Activated naive CD4-positive, alpha-beta T cell treated with anti-CD3 and anti-CD28 coated beads, Interleukin-2, amount 50 U/mL, for 16 hours (primary cell): ENCODE measurements around the gene CHRM4.

ENCODE experiments used
- DNase-seq: peaks from one replicate; pipeline ENCODE4 v3.0.0-alpha.2; 2020

CHRM4 gene

DNA sequence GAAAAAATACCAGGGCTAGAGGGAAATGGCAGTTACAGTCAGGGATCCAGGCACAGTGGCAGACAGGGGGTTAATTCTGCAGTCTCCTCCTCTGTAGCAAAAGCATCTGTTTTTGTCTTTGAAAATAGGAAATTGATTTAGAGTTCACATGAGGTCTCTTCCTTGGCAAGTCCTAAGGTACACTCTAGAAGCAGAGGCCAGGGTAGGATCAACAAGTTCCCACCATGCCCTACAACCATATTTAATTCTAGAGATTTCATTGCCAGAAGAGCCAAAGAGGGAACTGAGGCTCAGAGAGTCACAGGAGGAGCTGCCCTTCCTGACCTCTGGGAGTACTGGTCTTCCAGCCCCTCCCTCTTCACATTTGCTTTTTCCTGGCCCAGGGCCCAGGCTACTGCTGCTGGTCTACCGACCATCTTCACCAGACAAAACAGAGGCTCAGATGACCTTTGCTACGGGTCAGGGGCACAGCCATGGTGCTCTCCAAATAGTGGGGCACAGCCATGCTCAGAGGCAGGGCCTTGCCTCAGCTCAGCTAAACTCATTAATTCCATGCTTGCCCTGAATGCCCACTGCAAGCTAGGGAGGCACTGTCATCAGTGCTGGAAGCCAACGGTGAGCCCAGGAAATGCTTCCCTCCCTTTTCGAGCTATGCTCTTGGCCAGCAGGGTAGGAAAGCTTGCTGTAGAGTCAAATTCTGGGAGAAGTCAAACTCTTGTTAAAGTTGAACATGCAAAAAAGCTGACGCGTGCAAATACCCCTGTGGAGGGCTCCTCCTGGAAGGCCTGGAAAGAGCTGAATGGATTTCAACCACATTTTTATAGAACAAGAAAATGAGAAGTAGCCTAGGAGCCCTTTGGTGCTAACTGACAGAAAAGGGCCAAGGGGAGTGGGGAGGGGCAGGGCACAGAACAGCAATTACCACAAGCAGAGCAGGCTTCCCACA lies 11.7 kb upstream of the CHRM4 start:
- no peak for DNase-seq

DNA sequence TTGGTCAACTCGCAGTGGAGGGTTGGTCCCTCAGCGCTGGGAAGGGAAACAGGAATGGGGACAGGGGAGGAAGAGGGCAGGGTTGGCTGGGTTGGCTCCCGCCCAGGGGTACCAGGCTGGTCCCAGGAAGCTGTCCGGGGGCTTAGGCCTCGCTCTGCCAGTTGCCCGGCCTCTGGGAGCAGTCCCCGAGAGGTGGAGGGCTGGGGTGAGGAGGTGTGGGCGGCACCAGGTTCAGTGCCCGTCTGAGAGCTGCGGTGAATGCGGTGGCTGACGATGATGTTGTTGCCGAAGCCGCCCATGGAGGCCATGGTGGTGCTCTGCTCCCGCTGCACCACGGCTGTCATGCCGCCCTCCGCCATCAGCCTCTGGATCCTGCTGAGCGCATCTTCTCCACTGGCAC lies 6.0 kb upstream of the CHRM4 start:
- no peak for DNase-seq

DNA sequence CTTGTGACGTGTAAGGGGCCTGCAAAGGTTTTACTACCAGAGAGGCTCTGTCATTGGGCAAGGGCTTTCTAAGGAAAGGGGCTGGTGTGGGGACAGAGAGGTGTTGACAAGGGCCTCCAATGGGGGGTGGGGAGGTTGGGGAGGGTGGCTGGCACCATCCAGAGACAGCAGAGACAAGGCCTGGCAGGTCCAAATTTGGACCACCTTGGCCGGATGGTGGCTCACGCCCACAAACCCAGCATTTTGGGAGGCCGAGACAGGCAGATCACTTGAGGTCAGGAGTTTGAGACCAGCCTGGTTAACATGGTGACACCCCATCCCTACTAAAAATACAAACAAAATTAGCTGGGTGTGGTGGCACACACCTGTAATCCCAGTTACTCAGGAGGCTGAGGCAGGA lies 2.2 kb upstream of the CHRM4 start:
- DNase-seq = no peak

DNA sequence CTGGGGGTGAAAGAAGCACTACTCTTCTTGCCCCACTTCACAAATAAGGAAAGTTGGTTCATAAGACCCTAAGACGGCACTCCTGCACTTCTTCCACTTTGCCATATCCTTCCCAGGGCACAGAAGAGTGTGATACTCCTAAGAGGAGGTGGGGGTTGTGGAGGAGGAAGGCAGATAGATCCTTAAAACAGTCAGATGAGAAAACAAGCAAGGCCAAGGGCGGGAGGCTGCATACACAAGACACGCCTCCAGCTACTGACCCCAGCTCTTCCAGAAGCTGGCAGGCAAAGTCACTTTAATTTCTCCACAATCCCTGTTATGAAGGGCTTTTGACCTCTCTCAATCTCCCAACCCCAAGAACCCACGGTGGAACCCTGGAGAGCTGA lies 1.6 kb upstream of the CHRM4 start:
- DNase-seq = no peak

DNA sequence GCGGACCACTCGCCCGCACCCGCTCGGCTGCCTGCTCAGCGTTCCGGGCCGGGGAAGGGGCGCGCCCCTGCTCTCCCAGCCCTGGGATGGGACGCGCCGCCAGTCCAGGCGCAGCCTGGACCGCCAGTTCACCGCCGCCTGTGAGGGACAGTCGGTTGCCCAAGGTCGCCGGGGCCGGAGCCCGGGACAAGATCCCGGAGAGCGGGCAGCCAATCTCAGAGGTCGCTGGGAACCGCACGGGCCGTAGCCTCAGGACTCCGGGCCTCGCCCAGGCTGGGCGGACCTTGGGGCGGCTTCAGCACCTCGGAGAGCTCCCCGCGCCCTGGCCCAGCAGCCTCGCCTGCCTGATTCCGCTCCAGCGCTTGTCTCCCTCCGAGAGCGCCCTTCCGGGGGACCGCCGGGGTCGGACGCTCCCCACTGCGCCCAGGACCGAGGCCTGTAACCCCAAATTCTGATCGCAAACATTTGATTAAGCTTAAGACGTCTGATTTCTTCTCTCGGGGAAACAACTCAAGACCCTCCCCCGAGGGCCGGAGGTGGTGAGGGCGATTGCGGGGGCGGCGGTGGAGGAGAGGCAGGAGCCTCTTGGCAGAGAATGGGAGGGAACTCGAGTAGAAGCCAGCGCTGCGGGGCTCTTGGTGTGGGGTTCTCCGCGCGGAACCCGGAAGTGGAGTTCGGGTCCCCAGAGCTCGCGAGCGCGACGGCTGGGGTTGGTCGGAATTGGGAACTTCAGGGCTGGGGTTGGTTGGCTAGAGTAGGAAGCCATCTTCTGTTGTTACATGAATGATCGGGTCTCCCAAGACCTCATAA lies 1.1 kb upstream of the CHRM4 start:
- peak; percentile 72 for DNase-seq

DNA sequence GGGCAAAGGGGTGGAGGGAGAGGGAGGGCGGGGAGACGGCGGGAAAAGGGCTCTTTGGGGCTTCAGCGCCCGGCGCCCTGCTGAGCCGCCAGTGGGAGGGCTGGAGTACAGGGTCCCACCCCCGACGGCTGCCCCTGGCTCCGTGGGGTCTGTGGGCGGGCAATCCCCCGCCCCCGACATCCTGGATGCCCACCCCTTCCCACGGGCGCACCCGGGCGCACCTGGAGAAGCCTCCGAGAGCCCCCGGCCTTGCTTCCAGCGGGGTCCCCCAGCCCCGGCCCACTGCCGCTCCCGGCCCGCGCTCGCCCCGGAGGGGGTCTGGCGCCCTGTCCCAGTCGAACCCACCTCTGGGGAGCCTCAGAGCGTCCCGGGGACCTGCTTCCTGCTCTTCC lies 394 bp downstream of the CHRM4 start:
- no peak for DNase-seq

DNA sequence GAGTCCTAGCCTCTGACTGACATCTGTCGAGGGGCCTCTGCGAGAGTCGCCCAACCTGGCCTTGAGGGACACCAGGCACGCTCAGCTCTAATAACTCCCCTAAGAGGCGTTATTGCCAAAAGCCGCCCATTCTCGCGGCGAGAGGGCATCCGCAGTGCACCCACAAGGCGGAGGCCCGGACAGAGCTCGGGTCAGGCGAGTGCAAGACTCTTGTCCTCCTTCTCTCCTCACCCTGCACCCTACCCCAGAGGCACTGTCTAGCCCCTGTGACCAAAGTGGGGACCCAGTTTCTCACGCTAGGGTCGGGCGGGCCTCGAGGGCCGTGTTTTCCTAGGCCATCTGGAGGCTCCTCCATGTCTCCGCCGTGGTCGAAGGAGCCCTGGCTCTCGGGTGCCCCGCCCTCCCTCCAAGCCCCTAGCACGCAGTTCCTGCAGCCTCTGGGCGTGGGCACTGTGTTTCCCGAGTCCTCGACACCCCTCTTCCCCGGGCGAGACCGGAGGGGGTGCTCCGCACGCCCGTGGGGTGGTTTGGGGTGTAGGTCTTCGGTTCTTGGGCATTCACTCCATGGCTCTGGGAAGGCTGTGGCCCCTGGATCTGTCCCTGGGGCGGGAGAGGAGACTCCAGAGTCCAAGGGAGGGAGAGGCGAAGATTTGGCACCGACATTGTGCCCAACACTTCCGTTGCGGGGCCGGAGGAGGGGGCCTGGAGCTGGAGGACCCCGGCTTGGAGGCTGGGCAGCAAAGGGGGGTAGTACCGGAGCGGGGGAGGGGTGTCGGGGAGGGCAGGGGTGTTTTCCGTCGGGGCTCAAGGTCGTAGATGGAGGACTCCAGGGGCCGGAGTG lies 1.0 kb downstream of the CHRM4 start:
- DNase-seq = no peak

DNA sequence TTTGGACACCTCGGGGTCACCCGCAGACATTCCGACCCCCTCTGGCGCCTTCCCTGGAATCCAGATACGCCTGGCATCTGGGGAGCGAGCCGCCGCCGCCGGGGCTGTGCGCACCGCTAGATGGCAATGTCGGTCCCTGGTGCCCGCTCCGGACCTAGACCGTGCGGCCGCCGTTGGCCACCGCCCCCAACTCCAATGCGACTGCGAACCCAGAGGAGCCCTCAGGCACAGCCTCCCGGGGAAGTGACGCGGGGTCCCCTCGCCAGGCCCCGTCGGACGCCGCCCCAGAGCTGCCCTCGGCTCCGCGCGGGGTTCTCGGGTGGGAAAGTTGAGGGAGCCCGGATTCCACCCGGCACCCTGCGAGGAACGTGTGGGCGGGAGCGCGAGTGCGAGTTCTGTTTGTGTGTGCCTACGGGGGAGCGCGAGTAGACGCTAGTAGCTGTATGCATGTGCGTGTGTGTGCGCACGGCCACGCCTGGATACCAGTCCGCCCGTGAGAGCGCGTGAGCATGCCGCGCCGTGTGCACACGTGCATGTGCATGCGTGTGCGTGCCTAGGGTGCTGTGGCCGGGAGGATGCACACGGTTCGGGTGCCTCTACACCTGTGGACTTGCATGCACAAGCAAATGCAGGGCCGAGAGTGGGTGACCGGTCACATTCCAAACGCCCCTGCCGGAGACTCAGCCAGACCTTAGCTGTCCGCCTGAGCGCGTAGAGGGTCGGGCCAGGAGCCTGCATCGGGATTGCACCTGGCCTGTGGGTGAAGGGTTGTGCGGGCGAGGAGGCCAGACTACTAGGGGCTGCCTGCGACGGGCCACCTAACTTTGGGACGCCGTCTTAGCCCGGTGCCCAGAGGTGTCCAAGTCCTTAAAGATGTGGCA lies 1.9 kb downstream of the CHRM4 start:
- peak; percentile 41 for DNase-seq

DNA sequence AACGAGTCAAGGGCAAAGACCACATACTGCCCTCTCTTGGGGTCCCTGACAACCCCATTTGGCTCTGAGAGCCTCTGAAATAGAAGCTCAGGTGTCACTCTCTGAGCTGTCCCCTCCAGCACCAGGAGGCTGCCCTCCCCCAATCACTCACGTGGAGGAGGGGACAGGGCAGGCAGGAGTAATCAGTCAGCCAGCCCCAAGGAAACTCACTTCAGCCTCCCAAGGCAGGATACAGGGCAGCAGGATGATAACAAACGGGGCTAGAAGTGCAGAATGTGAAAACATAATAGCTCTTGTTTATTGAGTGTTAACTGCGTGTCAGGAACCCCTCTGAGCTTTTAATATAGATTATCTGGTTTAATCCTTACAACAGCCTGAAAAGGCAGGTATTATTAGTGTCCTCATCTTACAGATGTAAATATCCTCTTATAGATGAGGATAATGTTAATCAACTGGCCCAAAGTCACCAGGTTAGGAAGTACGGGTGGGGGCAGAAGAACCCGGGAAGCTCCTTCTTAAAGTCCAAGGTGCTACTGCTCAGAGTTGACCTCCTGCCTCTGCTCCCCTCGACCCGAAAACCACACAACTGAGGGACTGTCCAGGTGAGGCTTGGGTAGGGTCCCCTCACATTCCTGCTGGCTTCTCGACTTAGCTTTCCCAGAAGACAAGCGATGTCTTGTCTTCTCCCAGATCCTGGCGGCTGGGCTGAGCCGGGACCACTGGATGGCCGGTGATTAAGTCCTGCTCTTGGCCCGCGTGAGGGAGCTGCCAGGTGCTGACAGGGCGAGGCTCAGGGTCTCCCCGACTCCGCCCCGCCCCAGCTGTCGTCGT lies 2.7 kb downstream of the CHRM4 start:
- DNase-seq = no peak

DNA sequence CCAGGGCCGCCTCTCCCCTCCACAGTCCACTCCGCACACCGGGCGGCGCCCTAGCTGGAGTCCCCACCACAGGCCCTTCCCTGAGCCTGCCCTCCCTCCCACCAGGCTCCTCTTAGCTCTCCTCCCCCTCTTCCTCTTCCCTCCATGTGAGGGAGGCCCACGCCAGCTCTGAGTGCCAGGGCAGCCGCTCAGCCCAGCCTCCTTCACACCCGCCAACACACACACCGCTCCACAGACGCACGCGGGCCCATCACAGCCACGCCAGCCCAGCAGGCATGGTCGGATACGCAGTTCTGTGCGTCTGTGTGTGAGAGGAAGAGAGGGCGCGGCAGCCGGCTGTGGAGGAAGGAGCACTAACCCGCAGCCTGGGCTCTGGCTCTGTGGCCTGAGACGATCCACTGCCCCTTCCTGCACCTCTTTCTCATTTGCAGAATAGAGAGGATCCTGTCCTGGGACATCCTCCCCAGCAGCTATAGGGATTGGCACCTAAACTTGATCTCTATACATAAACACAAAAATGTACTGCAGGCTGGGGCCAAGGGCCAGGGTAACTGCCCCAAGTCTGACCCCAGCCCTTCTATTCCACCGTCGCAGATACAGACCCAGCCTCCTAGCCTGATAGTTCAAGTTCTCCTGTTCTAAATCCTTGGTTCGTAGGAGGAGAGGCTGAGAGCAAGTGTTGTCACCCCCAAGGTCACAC lies 3.5 kb downstream of the CHRM4 start:
- no peak for DNase-seq

DNA sequence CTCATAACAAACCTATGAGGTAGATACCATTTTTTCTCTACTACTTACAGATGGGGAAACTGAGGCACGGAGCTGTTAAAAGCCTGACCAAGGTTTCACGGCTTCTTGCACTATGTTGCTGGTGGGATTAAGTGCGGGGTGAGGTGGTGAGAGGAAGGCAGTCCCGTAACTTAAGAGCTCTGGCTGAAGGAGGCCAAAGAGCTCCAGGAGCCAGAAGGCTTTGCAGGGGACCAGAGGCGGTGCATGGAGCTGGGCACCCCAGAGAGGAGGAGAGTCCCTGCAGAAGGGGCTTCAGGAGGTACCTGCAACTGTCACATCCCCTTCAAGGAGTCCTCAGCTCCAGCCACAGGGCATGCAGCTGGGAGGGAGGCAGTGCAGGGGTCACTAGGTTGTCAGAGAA lies 4.1 kb downstream of the CHRM4 start:
- DNase-seq = no peak

DNA sequence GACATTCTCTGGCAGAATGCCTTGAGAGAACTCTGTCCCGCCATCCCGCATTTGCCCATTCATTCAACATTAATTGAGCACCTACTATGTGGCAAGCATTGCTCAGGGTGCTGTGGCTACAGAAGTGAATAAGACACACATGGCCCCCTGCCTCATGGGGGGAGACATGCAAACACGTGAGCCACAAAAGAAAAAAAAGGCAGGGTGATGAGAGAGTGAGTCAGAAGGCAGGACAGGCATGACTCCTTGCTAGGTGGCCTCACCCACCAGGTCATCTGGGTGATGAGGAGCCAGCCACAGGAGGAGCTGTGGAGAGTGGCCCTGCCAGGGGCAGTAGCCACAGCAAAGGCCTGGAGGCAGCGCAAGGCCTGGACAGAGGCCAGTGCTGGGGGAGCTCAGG lies 4.9 kb downstream of the CHRM4 start:
- DNase-seq = no peak

DNA sequence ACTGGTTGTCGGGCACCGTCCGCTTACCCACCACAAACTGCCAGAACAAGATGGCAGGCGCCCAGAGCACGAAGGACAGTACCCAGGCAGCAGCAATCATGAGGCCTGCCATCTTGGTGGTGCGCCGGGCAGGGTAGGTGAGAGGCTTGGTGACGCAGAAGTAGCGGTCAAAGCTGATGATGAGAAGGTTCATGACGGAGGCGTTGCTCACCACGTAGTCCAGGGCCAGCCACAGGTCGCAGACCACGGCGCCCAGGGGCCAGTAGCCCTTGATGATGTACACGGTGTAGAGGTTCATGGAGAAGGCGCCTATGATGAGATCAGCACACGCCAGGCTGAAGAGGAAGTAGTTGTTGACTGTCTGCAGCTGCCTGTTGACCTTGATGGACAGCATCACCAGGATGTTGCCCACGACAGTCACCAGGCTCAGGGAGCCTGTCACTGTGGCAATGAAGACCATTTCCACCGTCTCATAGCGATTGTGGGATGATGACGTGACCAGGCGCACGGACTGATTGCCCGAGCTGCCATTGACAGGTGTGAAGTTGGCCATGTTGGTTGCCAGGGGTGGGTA lies 5.5 kb downstream of the CHRM4 start:
- DNase-seq = no peak

DNA sequence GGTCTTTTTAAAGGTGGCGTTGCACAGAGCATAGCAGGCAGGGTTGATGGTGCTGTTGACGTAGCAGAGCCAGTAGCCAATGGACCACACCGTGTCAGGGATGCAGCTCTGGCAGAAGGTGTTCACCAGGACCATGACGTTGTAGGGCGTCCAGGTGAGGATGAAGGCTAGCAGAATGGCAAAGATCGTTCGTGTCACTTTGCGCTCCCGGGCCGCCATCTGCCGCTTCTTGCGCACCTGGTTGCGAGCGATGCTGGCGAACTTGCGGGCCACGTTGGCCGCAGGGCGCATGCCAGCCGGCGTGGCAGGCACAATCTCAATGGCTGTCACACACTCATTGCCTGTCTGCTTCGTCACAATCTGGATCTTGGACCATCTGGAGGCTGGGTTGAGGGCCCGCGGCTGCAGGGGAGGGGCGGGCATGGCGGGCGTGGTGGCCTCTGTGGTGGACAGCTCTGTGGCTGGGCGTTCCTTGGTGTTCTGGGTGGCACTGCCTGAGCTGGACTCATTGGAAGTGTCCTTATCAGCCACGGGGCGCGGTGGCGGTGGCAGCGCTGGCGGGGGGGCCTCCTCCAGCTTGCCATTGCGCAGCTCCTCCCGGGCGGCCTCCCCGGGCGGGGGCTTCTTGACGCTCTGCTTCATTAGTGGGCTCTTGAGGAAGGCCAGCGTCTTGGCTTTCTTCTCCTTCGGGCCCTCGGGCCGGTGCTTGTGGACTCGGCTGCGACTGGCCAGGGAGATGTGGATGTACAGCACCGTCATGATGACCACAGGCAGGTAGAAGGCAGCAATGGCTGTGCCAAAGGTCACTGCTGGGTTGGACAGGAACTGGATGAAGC lies 6.2 kb downstream of the CHRM4 start:
- DNase-seq = no peak

DNA sequence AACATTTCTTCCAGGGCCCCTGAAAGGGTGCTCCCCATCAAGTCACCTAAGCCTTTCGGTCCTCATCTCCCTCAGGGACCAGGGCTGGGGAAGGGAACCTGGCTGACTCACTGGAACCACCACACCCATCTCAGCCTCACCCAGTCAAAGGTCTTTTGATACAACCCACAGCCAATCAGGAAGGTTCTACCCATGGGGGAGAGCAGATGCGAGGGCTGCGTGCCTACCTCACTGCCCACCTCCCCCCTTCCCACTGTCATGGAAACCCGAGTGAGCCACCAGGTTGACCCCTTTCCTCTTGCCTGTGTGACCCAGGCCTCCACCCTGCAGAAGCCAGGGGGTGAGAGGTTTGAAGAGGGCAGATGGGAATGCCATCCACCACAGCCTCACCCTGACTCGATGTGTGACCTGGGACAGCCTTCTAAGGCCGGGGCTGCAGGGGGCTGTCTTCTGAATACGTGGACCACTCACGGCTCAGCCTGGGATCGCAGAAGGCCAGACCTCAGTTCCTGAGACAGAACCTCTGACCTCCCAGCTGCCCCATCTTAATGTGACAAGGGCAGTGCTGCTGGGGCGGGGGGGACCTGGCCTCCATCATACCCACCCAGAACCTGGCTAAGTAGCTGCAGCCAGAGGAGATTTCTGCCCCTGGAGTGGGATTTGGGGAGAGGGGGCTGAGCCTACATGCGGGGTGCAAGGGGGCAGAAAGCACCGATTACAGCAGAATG lies 7.4 kb downstream of the CHRM4 start:
- DNase-seq = no peak

DNA sequence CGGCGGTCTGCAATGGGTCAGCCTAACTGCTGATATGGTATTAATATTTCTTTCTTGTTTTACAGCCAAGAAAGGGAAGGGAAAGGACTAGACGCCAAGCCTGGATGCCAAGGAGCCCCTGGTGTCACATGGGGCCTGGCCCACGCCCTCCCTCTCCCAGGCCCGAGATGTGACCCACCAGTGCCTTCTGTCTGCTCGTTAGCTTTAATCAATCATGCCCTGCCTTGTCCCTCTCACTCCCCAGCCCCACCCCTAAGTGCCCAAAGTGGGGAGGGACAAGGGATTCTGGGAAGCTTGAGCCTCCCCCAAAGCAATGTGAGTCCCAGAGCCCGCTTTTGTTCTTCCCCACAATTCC lies 8.2 kb downstream of the CHRM4 start:
- DNase-seq = no peak

DNA sequence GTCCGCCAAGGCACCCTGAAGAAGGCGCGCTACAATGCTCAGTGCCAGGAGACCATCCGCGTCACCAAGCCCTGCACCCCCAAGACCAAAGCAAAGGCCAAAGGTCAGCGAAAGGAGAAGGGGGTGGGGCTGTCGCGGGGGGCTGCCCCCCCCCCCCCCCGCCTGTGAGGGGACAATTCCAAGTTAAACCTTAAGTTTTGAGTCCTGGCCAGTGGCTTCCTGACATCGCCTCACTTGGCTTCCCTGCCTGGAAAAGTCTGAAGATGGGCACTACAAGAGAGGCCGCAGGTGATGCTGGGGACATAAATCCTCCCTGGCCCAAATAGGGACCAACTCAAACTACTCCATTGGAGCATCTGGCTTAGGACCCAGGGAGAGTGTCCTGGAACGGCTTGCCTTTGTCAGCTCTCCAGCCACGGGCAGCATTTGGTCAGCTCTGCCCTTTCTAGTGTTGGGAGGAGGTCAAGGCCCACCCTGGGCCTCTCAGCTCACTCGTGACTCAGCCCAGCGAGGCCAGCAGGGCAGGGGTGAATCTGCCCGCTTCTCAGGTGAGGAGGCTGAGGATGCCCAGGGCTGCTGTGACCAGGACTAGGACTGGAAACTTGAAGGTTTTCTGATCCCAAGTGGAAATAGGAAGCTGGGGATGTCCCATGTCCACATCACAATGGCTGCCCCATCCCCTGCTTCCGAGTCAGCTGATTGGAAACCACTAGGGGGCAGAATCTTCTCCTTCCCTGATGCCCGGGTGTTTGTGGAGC lies 8.8 kb downstream of the CHRM4 start:
- no peak for DNase-seq
